A549 (cell line): ENCODE data around the gene SIK2. TPM values are rescaled to one million over a fixed set of nuclear protein-coding genes. Genes with fewer than 3 reads are reported as not detected.
"Not testable (repeated sequence)": the region's sequence is repeated elsewhere in the genome, so short reads cannot be mapped to it uniquely, and the experiment has no call there.

Experiments
- ATAC-seq, 2 experiments: fragments of 200-7000 bp in 1 of 2; fragments of >200 bp in 1 of 2; cut with Nextera tagmentation in 1 of 2; cut with Tn5 transposase in 1 of 2; 3 replicates each; pipeline versions ENCODE4 v1.8.0 to v1.9.1; 2018 to 2020; ENCODE audit warnings: mild to moderate bottlenecking in 1 of 2, moderate library complexity in 1 of 2
- CTCF ChIA-PET: fragments of 300-600 bp; sonication (Branson Sonifier 250); formaldehyde crosslinking; extraction: SDS; loops from one replicate; lab custom pipeline; 2021; ENCODE audit warnings: antibody characterized with exemption, inconsistent platforms; lab: Yijun Ruan, JAX
- POLR2A ChIA-PET: fragments of 350-600 bp; formaldehyde crosslinking; extraction: SDS; loops from one replicate; lab custom pipeline; 2021; ENCODE audit warnings: antibody characterized with exemption, inconsistent platforms; lab: Yijun Ruan, JAX
- DNase-seq, 2 experiments: peaks; one replicate each; pipeline versions ENCODE4 v3.0.0 to v3.0.0-alpha.2; 2011 to 2016; ENCODE audit warnings: low read depth in 1 of 2, low spot score in 1 of 2
- FAIRE-seq: peaks from 2 replicates; lab custom pipeline; 2011; peaks lifted over from hg19 to GRCh38; lab: Jason Lieb, UNC
- H3K27ac ChIP-seq, 2 experiments: fragments of >200 bp; sonication (Bioruptor Twin); formaldehyde crosslinking; 3 replicates each; pipeline ENCODE4 v1.5.1; 2016 to 2017
- H3K4me1 ChIP-seq: fragments of >200 bp; sonication (Bioruptor Twin); formaldehyde crosslinking; 3 replicates; pipeline ENCODE4 v1.6.1; 2016
- H3K4me2 ChIP-seq: fragments of >200 bp; sonication (Bioruptor Twin); formaldehyde crosslinking; 3 replicates; pipeline ENCODE4 v1.6.1; 2016
- H3K4me3 ChIP-seq: fragments of >200 bp; sonication (Bioruptor Twin); formaldehyde crosslinking; 3 replicates; pipeline ENCODE4 v1.5.1; 2016
- H3K9me3 ChIP-seq: fragments of >200 bp; sonication (Bioruptor Twin); formaldehyde crosslinking; 3 replicates; pipeline ENCODE4 v1.6.1; 2016
- CBX2 ChIP-seq: fragments of 200-600 bp; sonication (generic); IDR thresholded peaks from 2 replicates; pipeline ENCODE4 v1.6.1; 2016; ENCODE audit warnings: low read depth, mild to moderate bottlenecking, borderline replicate concordance
- E2F6 ChIP-seq: IDR thresholded peaks from 2 replicates; pipeline ENCODE4 v1.6.1; 2012; ENCODE audit warnings: low read depth, borderline replicate concordance
- EHF ChIP-seq: fragments of 250-450 bp; sonication (Bioruptor Pico); IDR thresholded peaks from 2 replicates; pipeline ENCODE4 v1.5.0; 2020; ENCODE audit warnings: mild to moderate bottlenecking
- EHMT2 ChIP-seq: fragments of 200-600 bp; sonication (generic); IDR thresholded peaks from 2 replicates; pipeline ENCODE4 v1.6.1; 2016; ENCODE audit warnings: antibody characterized with exemption, low read depth, mild to moderate bottlenecking, moderate library complexity
- EP300 ChIP-seq, 2 experiments: fragments of >200 bp; sonication (Bioruptor Twin); formaldehyde crosslinking; IDR thresholded peaks; 2 replicates in 1 of 2; 3 replicates in 1 of 2; pipeline ENCODE4 v1.6.1; 2016 to 2017
- FOSL2 ChIP-seq, 2 experiments: fragments of 450-650 bp in 1 of 2; fragments of >200 bp in 1 of 2; sonication (Bioruptor Twin) in 1 of 2; formaldehyde crosslinking; IDR thresholded peaks; 2 replicates each; pipeline versions ENCODE4 v1.5.0 to v1.6.1; 2016 to 2020; ENCODE audit warnings: mild to moderate bottlenecking in 1 of 2, moderate library complexity in 1 of 2
- HDAC2 ChIP-seq: fragments of 200-600 bp; sonication (generic); IDR thresholded peaks from 2 replicates; pipeline ENCODE4 v1.6.1; 2016
- HOXB13 ChIP-seq: fragments of 250-450 bp; sonication (Bioruptor Pico); IDR thresholded peaks from 2 replicates; pipeline ENCODE4 v1.5.0; 2020; ENCODE audit warnings: low read depth, mild to moderate bottlenecking, moderate library complexity
- HOXB5 ChIP-seq: fragments of 250-450 bp; sonication (Bioruptor Pico); IDR thresholded peaks from 2 replicates; pipeline ENCODE4 v1.5.0; 2020; ENCODE audit warnings: mild to moderate bottlenecking, moderate library complexity
- NFE2L2 ChIP-seq: fragments of 150-350 bp; conservative IDR thresholded peaks from 2 replicates; pipeline ENCODE4 v1.6.1; 2014; ENCODE audit warnings: low read length
- NPAS2 ChIP-seq: fragments of 250-450 bp; sonication (Bioruptor Pico); IDR thresholded peaks from 2 replicates; pipeline ENCODE4 v1.8.0; 2022; ENCODE audit warnings: mild to moderate bottlenecking, moderate library complexity, borderline replicate concordance
- PBX3 ChIP-seq: IDR thresholded peaks from 2 replicates; pipeline ENCODE4 v1.6.1; 2012
- PHF8 ChIP-seq: fragments of 200-600 bp; sonication (generic); IDR thresholded peaks from 2 replicates; pipeline ENCODE4 v1.6.1; 2016; ENCODE audit warnings: low read depth, mild to moderate bottlenecking, antibody characterized with exemption, moderate library complexity, borderline replicate concordance
- POLR2AphosphoS2 ChIP-seq: conservative IDR thresholded peaks from 2 replicates; pipeline ENCODE4 v1.6.1; 2012; ENCODE audit warnings: low read length, improper control_type of control experiment, inconsistent platforms
- RCOR1 ChIP-seq: fragments of 150-350 bp; IDR thresholded peaks from 2 replicates; pipeline ENCODE4 v1.6.1; 2014; ENCODE audit warnings: antibody characterized with exemption, low read length, low read depth
- SMC3 ChIP-seq: fragments of >200 bp; sonication (Bioruptor Twin); formaldehyde crosslinking; IDR thresholded peaks from 3 replicates; pipeline ENCODE4 v1.6.1; 2018; ENCODE audit warnings: inconsistent platforms
- SREBF2 ChIP-seq: fragments of 450-650 bp; IDR thresholded peaks from 2 replicates; pipeline ENCODE4 v1.6.1; 2014; ENCODE audit warnings: mild to moderate bottlenecking, moderate library complexity
- TP53 ChIP-seq: fragments of 250-450 bp; sonication (Bioruptor Pico); IDR thresholded peaks from 2 replicates; pipeline ENCODE4 v1.5.0; 2021; ENCODE audit warnings: mild to moderate bottlenecking, moderate library complexity
- USF2 ChIP-seq: fragments of 450-650 bp; IDR thresholded peaks from 2 replicates; pipeline ENCODE4 v1.6.1; 2014; ENCODE audit warnings: antibody characterized with exemption
- ZC3H11A ChIP-seq: fragments of 450-650 bp; IDR thresholded peaks from 2 replicates; pipeline ENCODE4 v1.6.1; 2014; ENCODE audit warnings: antibody characterized with exemption, mild to moderate bottlenecking
- ZFP36 ChIP-seq: fragments of 450-650 bp; IDR thresholded peaks from 2 replicates; pipeline ENCODE4 v1.6.1; 2014; ENCODE audit warnings: borderline replicate concordance; ENCODE audit not compliant: partially characterized antibody
- WGBS: methylation state at CpG from one replicate; pipeline ENCODE4 v1.1.6; 2017; ENCODE audit errors: missing lambda C conversion rate; 5-methylcytosine and 5-hydroxymethylcytosine counted together
- polyA plus RNA-seq, 4 experiments: library from polyadenylated mRNA; depleted of rRNA in 3 of 4; stranded (reverse); fragments of >200 nt; fragmentation: RNase III in 1 of 4; extraction: RNeasy Plus Mini Kit Qiagen cat#74134 plus additional on column Dnase treatment in 1 of 4; gene quantifications; 2 replicates in 3 of 4; 3 replicates in 1 of 4; pipeline ENCODE4 v1.2.3, GENCODE V29; 2011 to 2017
- TF ChIP-seq, protein P1 (sequence below): IDR thresholded peaks from 2 replicates; pipeline ENCODE4 v1.6.1; 2012

SIK2 gene
- polyA plus RNA-seq, 2 of the 4 experiments (the other 2 are of a cell fraction): 4.5 to 9.0 TPM

- ChIA-PET POLR2A (no interaction called here), CTCF (interaction anchor here (1.1 kb wide), 1 partner anchor 121 kb away, joined by 3 read pairs; no protein-coding TSS in a partner anchor)
- Histone ChIP-seq H3K9me3 (no peaks in the 10 kb centered on the region), H3K4me1 (no peaks in the 10 kb centered on the region), H3K4me3 (no peak overlapping the region), H3K4me2 (no peak overlapping the region), H3K27ac (no peak overlapping the region)
- FAIRE-seq (no peak), DNase-seq (no peak), ATAC-seq (no peak)
- TF ChIP-seq CBX2 (no peak), SMC3 (no peak)
- 92% methylated on average over 5 of the region's 5 CpGs for WGBS
Observed at GRCh38 chr11:111655924-111656323, 53.7 kb downstream of the SIK2 start.

- ATAC-seq, H3K9me3 ChIP-seq, H3K27ac ChIP-seq, H3K4me1 ChIP-seq, FAIRE-seq, DNase-seq, H3K4me3 ChIP-seq, CTCF ChIA-PET, H3K4me2 ChIP-seq, POLR2A ChIA-PET: not testable (repeated sequence)
- peak; percentile 26 for TF ChIP-seq ZC3H11A
- WGBS: 95% methylated on average over 8 of the region's 8 CpGs
Observed at GRCh38 chr11:111657905-111658304, 55.7 kb downstream of the SIK2 start.

- H3K4me2 ChIP-seq, H3K27ac ChIP-seq, POLR2A ChIA-PET, H3K4me3 ChIP-seq, H3K9me3 ChIP-seq, ATAC-seq, H3K4me1 ChIP-seq, FAIRE-seq, DNase-seq, CTCF ChIA-PET: not testable (repeated sequence)
- WGBS: 92% methylated on average over 3 of the region's 3 CpGs
Observed at GRCh38 chr11:111658493-111658892, 56.2 kb downstream of the SIK2 start.

DNA sequence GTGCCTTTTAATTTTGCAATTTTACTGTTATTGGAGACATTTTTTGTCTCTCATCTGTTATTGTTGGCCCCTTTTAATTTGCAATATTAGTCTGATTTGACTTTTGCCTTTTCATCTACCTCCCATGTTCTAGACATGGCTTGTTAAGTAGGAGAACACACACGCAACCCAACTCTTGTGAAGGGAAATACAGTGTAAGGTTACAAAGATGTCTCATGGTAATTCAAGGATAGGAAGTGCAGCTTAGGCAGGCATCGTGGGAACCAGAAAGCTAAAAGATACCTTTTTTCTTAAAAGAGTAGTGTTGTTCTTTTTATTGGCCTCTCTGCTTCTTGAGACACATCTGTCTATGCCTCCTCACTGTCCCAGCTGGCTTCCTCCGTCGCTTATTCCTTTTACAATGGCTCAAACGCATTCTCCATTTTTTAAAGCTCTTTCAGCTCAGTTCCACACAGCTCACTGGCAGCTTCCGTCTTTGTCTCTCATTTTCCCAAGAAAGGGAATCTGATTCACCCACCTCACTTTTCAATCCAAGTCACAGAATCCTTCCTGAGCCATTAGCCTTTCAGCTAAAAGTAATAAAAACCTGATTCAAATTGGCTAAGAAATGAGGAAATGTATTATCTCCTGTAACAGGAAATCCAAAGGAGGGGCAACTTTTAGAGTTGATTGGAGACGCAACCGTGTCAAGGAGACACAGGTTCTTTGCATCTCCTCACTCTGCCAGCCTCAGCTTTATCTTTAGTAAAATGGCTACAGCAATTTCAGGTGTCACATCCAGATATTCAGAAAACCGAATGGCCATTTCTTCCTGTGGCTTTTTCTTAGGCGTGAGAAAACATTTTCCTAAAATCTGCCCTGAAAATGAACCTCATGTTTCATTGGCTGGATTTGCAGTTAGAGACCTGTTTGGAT is 57.2 kb downstream of the SIK2 start:
- WGBS: 86% methylated on average over 10 of the region's 10 CpGs
- no peak for FAIRE-seq

GRCh38 chr11:111660822-111661221 is 58.6 kb downstream of the SIK2 start:
- H3K4me1 ChIP-seq: no peaks in the 10 kb centered on the region
- no peaks in the 10 kb centered on the region for H3K9me3 ChIP-seq
- CTCF ChIA-PET: no interaction called here
- no peak overlapping the region for H3K27ac ChIP-seq
- H3K4me2 ChIP-seq: no peak overlapping the region
- H3K4me3 ChIP-seq: no peak overlapping the region
- DNase-seq (no peak), ATAC-seq (no peak), FAIRE-seq (no peak)
- 76% methylated on average over 2 of the region's 2 CpGs for WGBS
- TF ChIP-seq HOXB13 (CRISPR knock-in tag) (no peak), ZFP36 (no peak), EP300 (IDR thresholded peaks at IDR 0.05) (no peak), HDAC2 (no peak), RCOR1 (no peak), PHF8 (no peak), NPAS2 (no peak), HOXB5 (CRISPR knock-in tag) (no peak), USF2 (no peak), SREBF2 (no peak), EHF (CRISPR knock-in tag) (no peak), PBX3 (no peak), POLR2AphosphoS2 (no peak), E2F6 (no peak), EHMT2 (no peak), TP53 (CRISPR knock-in tag) (no peak), SMC3 (no peak), FOSL2 (IDR thresholded peaks at IDR 0.05) (no peak), FOSL2 (CRISPR knock-in tag; IDR thresholded peaks at IDR 0.05) (no peak)
- TF ChIP-seq, protein P1, sequence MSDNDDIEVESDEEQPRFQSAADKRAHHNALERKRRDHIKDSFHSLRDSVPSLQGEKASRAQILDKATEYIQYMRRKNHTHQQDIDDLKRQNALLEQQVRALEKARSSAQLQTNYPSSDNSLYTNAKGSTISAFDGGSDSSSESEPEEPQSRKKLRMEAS: no peak
- TF ChIP-seq, all 56 proteins: peak for 0
- POLR2A ChIA-PET: no interaction called here

More for the DNA sequence above, 57.2 kb downstream of the SIK2 start:
- TF ChIP-seq EP300 (IDR thresholded peaks at IDR 0.05) (no peak), NFE2L2 (no peak), PHF8 (no peak)
- TF ChIP-seq, all 56 proteins: peak for 0
- DNase-seq: no peak
- no peaks in the 10 kb centered on the region for H3K4me1 ChIP-seq
- no peak overlapping the region for H3K4me3 ChIP-seq
- ChIA-PET POLR2A (no interaction called here), CTCF (interaction anchor here (0.7 to 0.9 kb wide), 2 partner anchors 55 to 58 kb away, joined by 3 to 4 read pairs; partner anchors contain the start of gene SIK2)
- no peaks in the 10 kb centered on the region for H3K9me3 ChIP-seq
- ATAC-seq: no peak
- H3K27ac ChIP-seq: no peak overlapping the region
- H3K4me2 ChIP-seq: no peak overlapping the region
